ENCODE results near the gene ANAPC5.
"Not testable (repeated sequence)": the region's sequence is repeated elsewhere in the genome, so short reads cannot be mapped to it uniquely, and the experiment has no call there.

ANAPC5 gene, protein sequence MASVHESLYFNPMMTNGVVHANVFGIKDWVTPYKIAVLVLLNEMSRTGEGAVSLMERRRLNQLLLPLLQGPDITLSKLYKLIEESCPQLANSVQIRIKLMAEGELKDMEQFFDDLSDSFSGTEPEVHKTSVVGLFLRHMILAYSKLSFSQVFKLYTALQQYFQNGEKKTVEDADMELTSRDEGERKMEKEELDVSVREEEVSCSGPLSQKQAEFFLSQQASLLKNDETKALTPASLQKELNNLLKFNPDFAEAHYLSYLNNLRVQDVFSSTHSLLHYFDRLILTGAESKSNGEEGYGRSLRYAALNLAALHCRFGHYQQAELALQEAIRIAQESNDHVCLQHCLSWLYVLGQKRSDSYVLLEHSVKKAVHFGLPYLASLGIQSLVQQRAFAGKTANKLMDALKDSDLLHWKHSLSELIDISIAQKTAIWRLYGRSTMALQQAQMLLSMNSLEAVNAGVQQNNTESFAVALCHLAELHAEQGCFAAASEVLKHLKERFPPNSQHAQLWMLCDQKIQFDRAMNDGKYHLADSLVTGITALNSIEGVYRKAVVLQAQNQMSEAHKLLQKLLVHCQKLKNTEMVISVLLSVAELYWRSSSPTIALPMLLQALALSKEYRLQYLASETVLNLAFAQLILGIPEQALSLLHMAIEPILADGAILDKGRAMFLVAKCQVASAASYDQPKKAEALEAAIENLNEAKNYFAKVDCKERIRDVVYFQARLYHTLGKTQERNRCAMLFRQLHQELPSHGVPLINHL

DNA sequence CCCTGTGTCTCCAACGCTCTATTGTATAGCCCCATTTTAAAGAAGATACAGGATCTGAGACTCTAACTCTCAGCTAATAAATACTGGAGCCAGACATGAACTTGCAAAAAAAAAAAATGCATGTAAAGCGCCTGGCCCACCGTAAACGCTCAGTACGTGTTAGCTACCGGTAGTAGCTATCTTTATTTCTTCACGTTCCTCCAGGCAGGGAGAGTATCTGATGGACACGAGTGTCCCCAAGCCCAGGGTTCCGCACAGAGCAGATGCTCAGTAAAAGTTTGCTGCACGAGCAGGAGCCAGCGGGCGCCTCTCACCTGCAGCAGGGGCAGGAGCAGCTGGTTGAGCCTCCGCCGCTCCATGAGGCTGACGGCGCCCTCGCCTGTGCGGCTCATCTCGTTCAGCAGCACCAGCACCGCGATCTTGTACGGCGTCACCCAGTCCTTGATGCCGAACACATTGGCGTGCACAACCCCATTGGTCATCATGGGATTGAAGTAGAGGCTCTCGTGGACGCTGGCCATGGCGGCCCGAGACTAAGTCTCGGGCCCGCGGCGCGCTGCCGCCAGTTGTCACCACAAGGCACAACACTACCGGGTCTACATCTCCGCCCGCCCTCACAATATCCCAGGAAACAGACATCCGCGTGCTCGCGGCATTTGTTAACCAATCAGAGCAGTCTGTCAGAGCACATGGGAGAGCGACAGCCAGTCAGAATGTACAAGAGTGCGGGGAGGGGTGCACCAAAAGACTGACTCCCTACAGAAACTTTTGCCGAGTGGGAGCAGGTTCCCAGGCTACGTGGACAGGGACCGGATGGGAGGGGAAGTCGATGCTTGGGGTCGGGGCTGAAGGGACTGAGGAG, at the start of gene ANAPC5:
TSS of gene ANAPC5 (minus strand) at position 592 of the 862 bp plus-strand sequence. CDS start at position 521, 71 bp downstream.
- peak; percentile 98 for DNase-seq

DNA sequence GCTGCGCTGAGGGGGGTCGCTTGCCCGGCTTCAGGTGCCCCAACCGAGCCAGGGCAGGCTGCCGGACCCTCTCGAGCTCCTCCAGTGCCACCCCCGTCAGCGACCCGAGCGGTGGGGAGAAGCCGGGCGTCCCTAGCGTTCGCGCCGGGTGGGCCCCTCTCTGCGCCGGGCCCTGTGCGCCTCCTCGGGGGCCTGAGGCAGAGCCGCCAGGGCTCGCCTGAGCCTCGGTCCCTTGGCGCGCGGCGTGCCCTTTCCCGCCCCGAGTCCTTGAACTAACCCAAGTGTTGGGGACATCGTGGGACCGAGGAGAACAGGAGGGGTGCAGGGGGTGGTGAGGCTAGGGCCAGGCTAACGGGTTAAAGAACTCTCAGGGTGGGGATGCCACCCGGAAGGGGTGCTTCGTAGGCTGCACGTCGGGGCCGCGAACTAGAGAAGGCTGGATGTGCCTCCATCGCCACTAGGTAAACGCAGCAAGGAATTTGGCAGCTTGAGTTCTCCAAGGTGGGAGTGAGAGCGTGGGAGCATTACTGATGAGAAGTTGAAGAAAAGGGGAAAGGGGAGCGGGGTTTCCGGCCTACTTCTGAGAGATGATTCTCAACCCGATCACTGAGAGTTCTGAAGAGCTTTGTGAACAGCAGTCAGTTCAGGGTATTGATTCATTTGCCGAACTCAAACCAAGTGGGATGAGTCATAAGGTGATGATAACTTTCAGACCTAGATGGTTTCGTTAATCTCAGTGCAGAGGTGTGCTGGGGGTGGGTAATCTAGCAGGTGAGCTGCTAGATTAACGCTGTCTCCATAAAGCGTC, 48.3 kb upstream of the ANAPC5 start:
- DNase-seq, result no peak

DNA sequence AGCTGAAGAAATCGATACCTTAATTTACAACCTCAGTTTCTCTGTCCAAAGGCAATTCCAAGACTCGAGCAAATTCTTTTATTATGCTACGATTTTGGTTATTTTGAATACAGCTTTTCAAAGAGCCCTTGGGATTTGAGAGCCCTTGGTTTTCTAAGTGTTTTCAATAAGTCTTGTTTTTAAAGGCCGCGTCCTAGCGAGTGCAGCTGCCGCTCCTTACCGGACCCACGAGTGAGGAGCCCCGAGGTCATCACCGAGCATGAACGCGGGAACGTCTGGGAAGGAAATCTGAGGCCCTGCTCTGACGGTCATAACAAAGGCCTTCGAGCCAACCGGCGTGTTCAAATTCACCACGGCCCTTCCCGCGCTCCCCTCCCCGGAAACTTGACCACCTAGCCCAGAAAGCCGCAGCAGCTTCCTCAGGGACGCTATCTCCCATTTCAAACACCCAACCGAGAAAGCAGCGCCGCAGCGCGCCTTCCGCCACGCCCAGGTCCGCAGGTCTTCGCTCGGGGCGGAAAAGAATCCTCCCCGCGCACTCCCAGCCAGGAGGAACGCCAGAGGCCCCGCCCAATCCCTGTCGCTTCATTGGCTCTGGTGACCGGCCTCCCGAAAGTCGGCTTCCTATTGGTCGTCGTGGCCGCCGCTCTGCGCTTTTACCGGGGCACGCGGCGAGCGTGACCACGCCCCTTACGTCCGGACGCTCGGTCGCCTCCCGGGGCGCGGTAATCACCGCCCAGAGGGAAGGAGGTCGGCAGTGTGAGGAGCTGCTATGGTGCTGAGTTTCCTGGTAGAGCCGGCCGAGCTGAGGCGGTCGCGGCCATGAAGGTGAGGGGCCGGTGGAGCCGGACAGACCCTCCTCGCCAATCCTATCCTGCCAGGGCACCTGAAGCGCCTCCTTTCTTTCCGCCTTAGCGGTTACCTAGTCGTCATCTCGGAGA, 47.5 kb upstream of the ANAPC5 start, which contains the start of gene RNF34:
TSS of gene RNF34 (plus strand) at position 728 of the 941 bp plus-strand sequence. CDS start at position 823, 95 bp downstream.
- DNase-seq, result peak; percentile 93

DNA sequence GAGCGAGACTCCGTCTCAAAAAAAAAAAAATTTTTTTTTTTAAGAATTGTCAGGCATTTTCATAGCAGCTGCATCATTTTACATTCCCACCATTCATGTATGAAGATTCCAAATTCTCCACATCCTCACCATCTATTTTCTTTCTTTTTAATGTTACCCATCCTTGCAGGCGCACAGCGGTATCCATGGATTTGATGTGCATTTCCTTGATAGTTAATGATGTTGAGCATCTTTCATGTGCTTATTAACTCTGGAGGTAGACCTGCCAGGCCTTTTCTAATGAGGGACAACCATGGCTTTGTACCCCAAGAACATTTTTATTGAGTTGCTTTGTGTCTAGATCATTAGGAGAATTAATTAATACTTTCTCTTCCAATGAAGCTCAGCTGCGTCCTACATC, 46.1 kb upstream of the ANAPC5 start:
- no peak for DNase-seq

DNA sequence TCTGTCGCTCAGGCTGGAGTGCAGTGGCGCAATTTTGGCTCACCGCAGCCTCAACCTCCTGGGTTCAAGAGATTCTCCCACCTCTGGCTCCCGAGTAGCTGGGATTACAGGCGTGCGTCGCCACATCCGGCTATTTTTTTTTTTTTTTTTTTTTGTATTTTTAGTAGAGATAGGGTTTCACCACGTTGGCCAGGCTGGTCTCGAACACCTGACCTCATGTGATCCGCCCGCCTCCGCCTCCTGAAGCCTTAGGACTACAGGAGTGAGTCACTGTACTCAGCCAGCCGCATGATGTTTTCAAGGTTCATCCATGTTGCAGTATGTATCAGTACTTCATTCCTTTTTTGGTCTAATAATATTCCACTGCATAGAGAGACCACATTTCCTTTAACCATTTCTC, 45.3 kb upstream of the ANAPC5 start:
- DNase-seq, result no peak

DNA sequence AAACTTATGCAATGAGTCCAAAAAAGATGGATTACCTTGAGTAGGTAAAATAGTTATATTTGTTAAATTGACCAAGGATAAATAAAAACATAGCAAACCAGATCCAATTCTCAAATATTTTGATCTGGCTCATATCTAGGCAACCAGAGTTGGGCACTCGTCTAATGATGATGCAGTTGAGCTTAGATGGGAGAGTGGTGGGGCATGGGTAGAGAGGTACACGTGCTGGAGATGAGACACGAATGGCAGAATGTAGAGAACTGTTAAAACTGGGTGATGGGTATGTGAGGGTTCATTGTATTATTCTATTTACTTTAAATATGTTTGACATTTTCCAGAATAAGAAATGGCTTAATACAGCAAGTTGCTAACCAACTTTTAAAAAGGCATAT, 40.1 kb upstream of the ANAPC5 start:
- no peak for DNase-seq

DNA sequence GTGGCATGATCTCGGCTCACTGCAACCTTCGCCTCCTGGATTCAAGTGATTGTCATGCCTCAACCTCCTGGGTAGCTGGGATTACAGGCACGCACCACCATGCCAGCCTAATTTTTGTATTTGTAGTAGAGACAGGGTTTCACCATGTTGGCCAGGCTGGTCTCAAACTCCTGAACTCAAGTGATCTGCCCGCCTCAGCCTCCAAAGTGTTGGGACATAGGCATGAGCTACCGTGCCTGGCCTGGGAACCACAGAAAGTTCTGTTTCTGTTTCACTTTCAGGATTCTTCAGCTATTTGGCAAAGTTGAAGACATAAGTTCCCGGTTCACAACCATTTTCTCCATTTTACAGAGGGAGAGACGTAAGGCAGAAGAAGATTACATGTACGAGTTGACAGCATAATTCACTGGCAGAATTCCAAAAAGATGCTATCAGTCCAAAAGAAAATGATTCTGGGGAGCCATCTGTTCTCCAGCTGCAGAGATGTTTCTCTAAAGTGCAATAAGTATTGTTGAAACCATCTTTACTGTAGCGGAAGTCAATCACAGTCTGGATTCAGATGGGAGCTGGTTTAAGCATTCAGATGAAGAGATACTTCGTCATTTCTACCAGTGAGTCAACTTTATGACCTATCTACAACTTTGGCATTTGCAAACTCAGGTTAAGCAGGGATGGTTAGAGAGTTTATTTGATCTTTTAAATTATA, 39.6 kb upstream of the ANAPC5 start:
- DNase-seq, result no peak

DNA sequence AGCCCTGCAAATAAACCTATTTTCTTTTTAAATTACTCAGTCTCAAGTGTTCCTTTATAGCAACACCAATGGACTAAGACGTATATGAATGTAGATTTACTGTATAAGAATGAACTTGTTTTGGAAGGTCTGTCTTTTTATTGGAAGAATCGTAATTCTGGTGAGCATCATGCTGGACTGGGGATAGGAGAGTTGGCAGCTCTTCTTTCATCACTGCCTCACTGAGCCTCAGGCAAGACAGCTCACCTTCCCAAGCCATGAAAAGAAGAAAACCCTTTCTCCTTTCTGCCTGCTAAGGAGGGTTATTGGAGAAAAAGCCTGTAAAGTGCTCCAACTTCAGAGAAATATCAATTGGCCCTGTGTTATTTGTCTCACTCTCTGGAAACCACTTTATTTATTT, 38.6 kb upstream of the ANAPC5 start:
- DNase-seq, result no peak

DNA sequence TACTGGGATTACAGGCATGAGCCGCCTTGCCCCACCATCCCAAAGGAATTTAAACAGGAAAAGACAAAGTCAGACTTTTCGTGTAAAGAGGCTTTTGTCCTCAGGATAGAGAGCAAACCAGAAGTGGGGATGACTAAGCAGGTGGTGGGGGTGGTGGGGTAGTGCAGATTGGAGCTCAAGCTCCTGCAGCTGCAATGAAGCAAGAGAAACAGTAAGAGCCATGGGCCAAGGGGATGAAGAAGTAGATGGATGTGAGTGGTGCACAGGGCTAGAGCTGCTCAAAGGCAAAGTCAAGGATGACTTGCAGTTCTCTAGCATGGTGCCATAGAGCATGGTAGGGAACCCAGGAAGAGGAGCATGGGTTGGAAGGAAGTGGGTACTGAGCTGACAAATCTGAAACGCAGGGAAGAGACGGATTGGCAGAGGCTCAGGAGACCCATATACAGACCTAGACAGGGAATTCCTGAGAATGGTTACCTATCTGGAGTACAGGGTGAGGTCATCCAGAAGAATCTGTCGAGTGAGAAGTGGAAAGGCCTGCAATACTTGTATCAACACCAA, 36.3 kb upstream of the ANAPC5 start:
- peak; percentile 82 for DNase-seq

DNA sequence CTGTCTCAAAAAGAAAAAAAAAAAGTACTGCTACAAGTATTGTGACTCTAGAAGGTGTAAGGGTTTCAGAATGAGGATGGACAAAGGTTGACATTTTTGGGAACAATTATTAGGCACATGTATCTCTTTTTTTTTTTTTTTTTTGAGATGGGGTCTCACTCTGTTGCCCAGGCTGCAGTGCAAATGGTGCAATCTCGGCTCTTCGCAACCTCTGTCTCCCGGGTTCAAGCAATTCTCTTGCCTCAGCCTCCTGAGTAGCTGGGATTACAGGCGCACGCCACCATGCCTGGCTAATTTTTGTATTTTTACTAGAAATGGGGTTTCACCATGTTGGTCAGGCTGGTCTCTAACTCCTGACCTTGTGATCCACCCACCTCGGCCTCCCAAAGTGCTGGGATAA, 32.7 kb upstream of the ANAPC5 start:
- not testable (repeated sequence) for DNase-seq

DNA sequence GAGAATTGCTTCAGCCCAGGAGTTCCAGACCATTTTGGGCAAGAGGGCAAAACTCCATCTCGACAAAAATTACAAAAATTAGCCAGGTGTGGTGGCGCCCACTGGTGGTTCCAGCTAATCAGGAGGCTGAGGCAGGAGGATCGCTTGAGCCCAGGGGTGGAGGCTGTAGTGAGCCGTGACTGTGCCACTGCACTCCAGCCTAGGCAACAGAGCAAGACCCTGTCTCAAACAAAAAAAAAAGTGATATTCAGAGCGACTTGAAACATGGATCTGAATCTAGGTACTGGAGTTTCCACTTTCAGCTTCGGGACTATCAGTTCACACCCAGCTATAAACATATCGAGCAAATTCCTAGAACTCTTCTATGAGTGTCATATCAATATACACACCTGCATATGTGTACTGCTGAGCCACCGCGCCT, 31.4 kb upstream of the ANAPC5 start:
- DNase-seq, result no peak

DNA sequence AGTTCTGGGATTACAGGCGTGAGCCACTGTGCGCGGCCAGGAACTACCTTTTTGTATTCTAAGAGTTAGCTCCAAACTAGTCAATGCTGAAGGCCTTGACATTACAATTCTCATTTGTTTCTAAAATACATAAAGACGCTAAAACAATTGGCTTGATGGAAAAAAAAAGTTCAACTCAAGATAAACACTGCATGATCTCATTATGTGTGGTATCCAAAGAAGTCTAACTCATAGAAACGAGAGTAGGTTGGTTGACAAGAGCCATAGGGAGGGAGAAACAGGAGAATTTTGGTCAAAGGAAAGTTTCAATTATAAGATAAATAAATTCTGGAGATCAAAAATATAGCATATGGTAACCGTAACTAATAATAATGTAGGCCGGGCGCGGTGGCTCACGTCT, 27.7 kb upstream of the ANAPC5 start:
- DNase-seq, result no peak

DNA sequence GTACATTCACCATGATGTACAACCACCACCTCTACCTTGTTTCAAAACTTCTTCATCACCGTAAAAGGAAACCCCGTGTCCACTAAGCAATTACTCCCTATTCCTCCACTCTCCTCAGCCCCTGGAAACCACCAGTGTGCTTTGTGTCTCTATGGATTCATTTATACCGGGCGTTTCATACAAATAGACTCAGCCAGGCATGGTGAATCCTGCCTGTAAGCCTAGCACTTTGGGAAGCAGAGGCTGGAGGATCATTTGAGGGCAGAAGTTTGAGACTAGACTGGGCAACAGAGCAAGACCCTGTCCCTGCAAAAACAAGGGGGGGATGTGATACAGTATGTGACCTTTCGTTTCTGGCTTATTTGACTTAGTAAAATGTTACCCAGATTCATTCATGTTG, 26.5 kb upstream of the ANAPC5 start:
- DNase-seq, result no peak

DNA sequence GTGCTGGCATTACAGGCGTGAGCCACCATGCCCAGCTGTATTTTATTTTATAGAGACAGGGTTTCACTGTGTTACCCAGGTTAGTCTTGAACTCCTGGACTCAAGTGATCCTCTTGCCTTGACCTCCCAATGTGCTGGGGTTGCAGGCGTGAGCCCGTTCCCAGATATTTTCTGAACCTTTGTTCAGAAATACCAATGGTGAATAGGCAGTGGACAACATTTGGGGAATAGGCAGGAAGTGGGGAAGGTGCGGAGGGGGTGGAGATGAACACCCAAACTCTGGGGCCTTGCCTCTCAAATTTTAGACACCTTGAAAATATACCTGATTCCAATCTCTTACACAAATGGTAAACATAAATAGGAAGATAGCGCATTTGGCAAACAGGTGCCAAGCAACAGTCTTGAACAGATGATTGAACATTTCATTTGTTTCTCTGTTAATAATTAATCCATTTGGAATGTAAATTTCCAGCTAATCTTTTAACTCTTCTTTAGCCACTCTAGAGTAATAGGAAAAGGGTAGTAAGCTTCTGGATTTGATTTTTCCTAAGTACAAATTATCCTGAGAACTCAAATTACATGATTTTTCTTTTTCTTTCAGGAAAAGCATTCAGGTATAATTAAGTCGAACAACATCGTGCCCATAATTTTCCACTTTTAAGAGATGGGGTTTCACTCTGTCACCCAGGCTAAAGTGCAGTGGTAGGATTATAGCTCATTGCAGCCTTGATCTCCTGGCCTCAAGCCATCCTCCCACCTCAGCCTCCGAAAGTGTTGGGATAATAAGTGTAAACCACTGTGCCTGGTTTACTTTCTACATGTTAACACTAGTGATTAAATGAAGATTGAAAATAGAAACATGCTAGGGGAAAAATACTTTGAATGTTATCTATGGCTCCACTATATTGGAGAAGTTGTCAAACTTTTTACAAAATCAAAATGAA, 24.8 kb upstream of the ANAPC5 start:
- no peak for DNase-seq

DNA sequence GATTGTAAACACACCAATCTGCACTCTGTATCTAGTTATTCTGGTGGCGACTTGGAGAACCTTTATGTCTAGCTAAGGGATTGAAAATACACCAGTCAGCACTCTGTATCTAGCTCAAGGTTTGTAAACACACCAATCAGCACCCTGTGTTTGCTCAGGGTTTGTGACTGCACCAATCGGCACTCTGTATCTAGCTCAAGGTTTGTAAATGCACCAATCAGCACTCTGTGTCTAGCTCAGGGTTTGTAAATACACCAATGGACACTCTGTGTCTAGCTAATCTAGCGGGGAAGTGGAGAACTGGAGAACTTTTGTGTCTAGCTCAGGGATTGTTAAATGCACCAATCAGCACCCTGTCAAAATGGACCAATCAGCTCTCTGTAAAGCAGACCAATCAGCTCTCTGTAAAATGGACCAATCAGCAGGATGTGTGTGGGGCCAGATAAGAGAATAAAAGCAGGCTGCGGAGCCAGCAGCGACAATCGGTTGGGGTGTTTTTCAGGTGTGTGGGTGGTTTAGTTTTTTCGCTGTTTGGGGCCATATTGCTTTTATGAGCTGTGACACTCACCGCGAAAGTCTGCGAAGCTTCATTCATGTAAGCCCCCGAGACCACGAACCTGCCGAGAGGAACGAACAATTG, 22.9 kb upstream of the ANAPC5 start:
- not testable (repeated sequence) for DNase-seq

DNA sequence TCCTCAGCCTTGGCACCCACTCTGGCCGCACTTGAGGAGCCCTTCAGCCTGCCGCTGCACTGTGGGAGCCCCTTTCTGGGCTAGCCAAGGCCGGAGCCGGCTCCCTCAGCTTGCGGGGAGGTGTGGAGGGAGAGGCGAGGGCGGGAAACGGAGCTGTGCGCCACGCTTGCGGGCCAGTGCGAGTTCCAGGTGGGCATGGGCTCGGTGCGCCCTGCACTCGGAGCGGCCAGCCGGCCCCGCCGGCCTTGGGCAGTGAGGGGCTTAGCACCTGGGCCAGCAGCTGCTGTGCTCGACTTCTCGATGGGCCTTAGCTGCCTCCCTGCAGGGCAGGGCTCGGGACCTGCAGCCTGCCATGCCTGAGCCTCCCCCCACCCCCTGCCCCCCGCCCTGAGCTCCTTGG, 22.1 kb upstream of the ANAPC5 start:
- not testable (repeated sequence) for DNase-seq

DNA sequence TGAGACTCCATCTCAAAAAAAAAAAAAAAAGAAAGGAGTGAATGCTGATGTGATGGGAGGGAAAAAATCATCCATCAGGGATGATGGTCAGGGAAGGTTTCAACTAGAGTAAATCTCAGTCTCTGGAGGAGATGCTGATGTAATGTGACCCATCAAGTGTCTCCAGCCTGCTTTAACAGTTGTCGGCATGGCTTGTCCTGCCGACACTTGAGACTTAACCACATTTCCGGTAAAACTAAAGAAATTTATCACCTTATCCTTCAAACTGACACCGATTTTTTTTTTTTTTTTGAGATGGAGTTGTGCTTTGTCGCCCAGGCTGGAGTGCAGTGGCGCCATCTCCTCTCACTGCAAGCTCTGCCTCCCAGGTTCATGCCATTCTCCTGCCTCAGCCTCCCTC, 21.5 kb upstream of the ANAPC5 start:
- no peak for DNase-seq

DNA sequence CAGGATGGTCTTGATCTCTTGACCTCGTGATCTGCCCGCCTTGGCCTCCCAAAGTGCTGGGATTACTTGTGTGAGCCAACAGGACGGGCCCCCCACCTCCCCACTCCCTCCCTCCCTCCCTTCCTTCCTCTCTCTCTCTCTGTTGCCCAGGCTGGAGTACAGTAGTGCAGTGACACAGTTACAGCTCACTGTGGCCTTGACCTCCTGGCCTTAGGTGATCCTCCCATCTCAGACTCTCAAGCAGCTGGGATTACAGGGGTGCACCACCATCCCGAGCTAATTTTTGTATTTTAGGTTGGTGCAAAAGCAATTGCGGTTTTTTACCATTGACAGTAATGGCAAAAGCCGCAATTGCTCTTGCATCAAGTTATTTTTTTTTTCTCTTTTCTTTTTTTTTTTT, 19.2 kb upstream of the ANAPC5 start:
- DNase-seq, result no peak
